IPS-15b (cell line): ENCODE data around the gene MIEN1.
"Not testable (repeated sequence)": the region's sequence is repeated elsewhere in the genome, so short reads cannot be mapped to it uniquely, and the experiment has no call there.

Experiments
- H3K27me3 ChIP-seq: one replicate; pipeline ENCODE4 v1.6.1; 2013; ENCODE audit warnings: low read length; ENCODE audit not compliant: control insufficient read depth, insufficient read depth
- H3K36me3 ChIP-seq: one replicate; pipeline ENCODE4 v1.6.1; 2013; ENCODE audit warnings: low read length; ENCODE audit not compliant: control insufficient read depth, insufficient read depth
- H3K4me1 ChIP-seq: one replicate; pipeline ENCODE4 v1.6.1; 2013; ENCODE audit warnings: mild to moderate bottlenecking, low read length; ENCODE audit not compliant: control insufficient read depth, insufficient read depth
- H3K4me3 ChIP-seq: one replicate; pipeline ENCODE4 v1.5.1; 2013; ENCODE audit warnings: low read depth, low read length
- H3K9ac ChIP-seq: one replicate; pipeline ENCODE4 v1.6.1; 2013; ENCODE audit warnings: low read depth, mild to moderate bottlenecking, low read length
- H3K9me3 ChIP-seq: one replicate; pipeline ENCODE4 v1.6.1; 2013; ENCODE audit warnings: mild to moderate bottlenecking, low read length; ENCODE audit not compliant: control insufficient read depth, insufficient read depth

The MIEN1 gene

DNA sequence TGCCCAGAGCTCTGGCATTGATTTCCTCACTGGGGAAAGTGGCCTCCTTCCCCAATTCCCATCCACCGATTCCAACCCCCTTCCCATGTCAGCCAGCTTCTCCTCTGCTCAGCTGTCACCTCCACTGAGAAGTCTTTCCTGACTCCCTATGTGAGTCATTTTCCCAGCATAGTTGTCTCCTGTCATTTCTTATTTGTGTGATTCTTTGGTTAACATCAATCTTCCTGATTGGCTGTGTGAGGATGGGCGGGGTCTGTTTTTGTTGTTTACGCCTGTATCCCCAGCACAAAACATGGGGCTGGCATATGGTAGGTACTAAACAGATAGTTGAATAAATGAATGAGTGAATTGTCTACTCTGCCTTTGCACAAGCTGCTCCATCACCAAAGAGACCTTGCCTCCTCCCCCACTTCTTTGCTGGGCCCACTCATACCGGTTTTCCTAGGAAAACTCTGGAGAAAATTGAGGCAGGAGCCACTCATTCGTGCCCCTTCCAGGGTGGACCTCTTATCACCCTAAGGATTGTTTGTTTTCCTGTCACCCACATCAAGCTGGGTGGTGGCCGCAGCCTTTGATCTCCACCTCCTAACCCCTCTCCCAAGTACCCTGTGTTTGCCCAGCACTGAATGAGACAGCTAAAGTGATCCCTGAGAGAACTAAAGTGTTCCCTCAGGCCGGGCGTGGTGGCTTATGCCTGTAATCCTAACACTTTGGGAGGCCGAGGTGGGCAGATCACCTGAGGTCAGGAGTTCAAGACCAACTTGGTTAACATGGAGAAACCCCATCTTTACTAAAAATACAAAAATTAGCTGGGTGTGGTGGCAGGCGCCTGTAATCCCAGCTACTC lies 6.2 kb upstream of the MIEN1 start:
- Histone ChIP-seq H3K36me3 (no peaks in the 10 kb centered on the region), H3K9me3 (no peaks in the 10 kb centered on the region), H3K9ac (no peak overlapping the region), H3K27me3 (no peaks in the 10 kb centered on the region), H3K4me3 (no peak overlapping the region), H3K4me1 (peaks cover 6% of the 10 kb centered on the region)

- H3K4me3 ChIP-seq = no peak overlapping the region
Observed at GRCh38 chr17:39735882-39736281, 5.5 kb upstream of the MIEN1 start.

DNA sequence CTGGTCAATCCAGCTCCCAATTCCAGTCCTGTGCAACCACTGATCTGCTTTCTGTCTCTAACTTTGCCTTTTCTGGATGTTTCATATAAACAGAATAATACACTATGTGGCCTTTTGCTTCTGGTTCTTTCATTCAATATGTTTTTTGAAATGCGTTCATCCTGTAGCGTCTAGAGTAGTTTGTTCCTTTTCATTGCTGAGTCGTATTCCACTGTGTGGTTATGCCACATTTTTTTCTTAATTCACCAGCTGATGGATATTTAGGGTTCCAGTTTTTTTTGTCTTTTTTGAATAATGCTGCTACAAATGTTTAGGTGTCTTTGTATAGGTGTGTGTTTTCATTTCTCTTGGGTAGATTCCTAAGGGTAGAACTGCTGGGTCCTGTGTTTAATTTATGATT lies 2.3 kb upstream of the MIEN1 start:
- Histone ChIP-seq H3K4me1 (peaks cover 7% of the 10 kb centered on the region), H3K4me3 (no peak overlapping the region), H3K27me3 (no peaks in the 10 kb centered on the region), H3K9me3 (no peaks in the 10 kb centered on the region), H3K36me3 (peaks cover 15% of the 10 kb centered on the region), H3K9ac (no peak overlapping the region)

More at GRCh38 chr17:39735882-39736281, 5.5 kb upstream of the MIEN1 start:
- Histone ChIP-seq H3K9me3 (no peaks in the 10 kb centered on the region), H3K36me3 (no peaks in the 10 kb centered on the region), H3K4me1 (peaks cover 2% of the 10 kb centered on the region), H3K9ac (no peak overlapping the region), H3K27me3 (no peaks in the 10 kb centered on the region)

GRCh38 chr17:39729280-39729851 lies 966 bp downstream of the MIEN1 start:
- peak overlapping the region; percentile 84 for H3K4me3 ChIP-seq
- no peaks in the 10 kb centered on the region for H3K27me3 ChIP-seq
- H3K9ac ChIP-seq = peak overlapping the region; percentile 68
- H3K36me3 ChIP-seq = peaks cover 38% of the 10 kb centered on the region
- no peaks in the 10 kb centered on the region for H3K9me3 ChIP-seq
- peaks cover 5% of the 10 kb centered on the region for H3K4me1 ChIP-seq

GRCh38 chr17:39727556-39727955 lies 2.8 kb downstream of the MIEN1 start:
- peaks cover 5% of the 10 kb centered on the region for H3K4me1 ChIP-seq
- H3K27me3 ChIP-seq = no peaks in the 10 kb centered on the region

DNA sequence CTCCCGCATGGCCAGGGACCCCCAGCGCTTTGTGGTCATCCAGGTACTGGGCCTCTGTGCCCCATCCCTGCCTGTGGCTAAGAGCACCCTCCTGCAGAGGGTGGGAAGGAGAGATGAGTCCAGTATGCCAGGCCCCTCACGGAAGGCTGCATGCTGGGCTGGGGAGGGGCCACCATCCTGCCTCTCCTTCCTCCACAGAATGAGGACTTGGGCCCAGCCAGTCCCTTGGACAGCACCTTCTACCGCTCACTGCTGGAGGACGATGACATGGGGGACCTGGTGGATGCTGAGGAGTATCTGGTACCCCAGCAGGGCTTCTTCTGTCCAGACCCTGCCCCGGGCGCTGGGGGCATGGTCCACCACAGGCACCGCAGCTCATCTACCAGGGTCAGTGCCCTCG lies 3.7 kb downstream of the MIEN1 start:
- Histone ChIP-seq H3K9ac (no peak overlapping the region), H3K36me3 (peaks cover 43% of the 10 kb centered on the region), H3K4me3 (no peak overlapping the region), H3K4me1 (peaks cover 5% of the 10 kb centered on the region), H3K27me3 (no peaks in the 10 kb centered on the region), H3K9me3 (no peaks in the 10 kb centered on the region)

More at GRCh38 chr17:39727556-39727955, 2.8 kb downstream of the MIEN1 start:
- Histone ChIP-seq H3K9me3 (no peaks in the 10 kb centered on the region), H3K4me3 (no peak overlapping the region), H3K36me3 (peaks cover 43% of the 10 kb centered on the region), H3K9ac (no peak overlapping the region)

DNA sequence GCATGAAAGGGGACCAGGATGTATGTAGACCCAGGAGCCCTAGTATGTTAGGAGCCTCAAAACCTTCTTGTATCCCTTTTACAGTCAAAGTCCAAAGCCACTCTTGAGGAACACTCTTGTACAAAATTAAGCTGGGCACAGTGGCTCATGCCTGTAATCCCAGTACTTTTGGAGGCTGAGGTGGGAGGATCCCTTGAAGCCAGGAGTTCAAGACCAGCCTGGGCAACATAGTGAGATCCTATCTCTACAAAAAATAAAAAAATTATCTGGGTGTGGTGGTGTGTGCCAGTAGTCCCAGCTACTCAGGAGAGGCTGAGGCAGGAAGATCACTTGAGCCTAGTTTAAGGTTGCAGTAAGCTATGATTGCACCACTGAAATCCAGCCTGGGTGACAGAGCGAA lies 4.4 kb downstream of the MIEN1 start:
- H3K27me3 ChIP-seq, H3K4me3 ChIP-seq, H3K4me1 ChIP-seq, H3K9ac ChIP-seq, H3K9me3 ChIP-seq: not testable (repeated sequence)
- H3K36me3 ChIP-seq = peaks cover 43% of the 10 kb centered on the region

GRCh38 chr17:39724731-39725130 lies 5.6 kb downstream of the MIEN1 start:
- Histone ChIP-seq H3K36me3 (peaks cover 49% of the 10 kb centered on the region), H3K4me3 (no peak overlapping the region), H3K27me3 (no peaks in the 10 kb centered on the region), H3K9ac (no peak overlapping the region), H3K4me1 (peaks cover 5% of the 10 kb centered on the region), H3K9me3 (no peaks in the 10 kb centered on the region)

DNA sequence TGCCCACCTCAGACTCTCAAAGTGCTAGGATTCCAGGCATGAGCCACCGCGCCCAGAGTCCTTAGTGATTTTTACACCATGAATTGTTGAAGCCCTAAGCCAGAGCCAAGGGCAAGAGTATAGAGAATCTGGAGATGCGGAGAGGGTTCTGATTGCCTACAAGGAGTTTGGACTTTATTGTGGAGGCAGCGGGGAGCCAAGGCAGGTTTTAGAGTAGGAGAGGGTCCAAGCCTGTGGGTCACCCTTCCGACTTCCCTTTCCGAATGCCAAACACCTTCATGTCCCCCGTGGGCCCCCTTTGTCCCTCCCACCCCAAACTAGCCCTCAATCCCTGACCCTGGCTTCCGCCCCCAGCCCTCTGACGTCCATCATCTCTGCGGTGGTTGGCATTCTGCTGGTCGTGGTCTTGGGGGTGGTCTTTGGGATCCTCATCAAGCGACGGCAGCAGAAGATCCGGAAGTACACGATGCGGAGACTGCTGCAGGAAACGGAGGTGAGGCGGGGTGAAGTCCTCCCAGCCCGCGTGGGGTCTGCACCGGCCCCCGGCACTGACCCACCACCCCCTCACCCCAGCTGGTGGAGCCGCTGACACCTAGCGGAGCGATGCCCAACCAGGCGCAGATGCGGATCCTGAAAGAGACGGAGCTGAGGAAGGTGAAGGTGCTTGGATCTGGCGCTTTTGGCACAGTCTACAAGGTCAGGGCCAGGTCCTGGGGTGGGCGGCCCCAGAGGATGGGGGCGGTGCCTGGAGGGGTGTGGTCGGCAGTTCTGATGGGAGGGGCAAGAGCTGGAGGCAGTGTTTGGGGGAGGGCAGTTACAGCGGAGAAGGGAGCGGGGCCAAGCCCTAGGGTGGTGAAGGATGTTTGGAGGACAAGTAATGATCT lies 7.1 kb downstream of the MIEN1 start:
- Histone ChIP-seq H3K9me3 (no peaks in the 10 kb centered on the region), H3K4me1 (no peaks in the 10 kb centered on the region), H3K9ac (no peak overlapping the region), H3K36me3 (peaks cover 52% of the 10 kb centered on the region), H3K27me3 (no peaks in the 10 kb centered on the region), H3K4me3 (no peak overlapping the region)

DNA sequence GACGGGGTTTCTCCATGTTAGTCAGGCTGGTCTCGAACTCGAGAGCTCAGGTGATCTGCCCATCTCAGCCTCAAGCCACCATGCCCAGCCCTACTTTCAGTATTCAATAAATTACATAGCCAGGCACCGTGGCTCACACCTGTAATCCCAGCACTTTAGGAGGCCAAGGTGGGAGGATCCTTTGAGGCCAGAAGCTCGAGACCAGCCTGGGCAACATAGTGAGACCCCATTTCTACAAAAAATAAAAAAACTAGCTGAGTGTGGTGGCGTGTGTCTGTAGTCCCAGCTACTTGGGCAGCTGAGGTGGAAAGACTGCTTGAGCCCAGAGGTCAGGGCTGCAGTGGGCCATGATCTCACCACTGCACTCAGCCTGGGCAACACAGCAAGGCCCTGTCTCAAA lies 8.2 kb downstream of the MIEN1 start:
- Histone ChIP-seq H3K4me1 (no peaks in the 10 kb centered on the region), H3K9me3 (no peaks in the 10 kb centered on the region), H3K36me3 (peaks cover 51% of the 10 kb centered on the region), H3K27me3 (no peaks in the 10 kb centered on the region), H3K9ac (no peak overlapping the region), H3K4me3 (no peak overlapping the region)

DNA sequence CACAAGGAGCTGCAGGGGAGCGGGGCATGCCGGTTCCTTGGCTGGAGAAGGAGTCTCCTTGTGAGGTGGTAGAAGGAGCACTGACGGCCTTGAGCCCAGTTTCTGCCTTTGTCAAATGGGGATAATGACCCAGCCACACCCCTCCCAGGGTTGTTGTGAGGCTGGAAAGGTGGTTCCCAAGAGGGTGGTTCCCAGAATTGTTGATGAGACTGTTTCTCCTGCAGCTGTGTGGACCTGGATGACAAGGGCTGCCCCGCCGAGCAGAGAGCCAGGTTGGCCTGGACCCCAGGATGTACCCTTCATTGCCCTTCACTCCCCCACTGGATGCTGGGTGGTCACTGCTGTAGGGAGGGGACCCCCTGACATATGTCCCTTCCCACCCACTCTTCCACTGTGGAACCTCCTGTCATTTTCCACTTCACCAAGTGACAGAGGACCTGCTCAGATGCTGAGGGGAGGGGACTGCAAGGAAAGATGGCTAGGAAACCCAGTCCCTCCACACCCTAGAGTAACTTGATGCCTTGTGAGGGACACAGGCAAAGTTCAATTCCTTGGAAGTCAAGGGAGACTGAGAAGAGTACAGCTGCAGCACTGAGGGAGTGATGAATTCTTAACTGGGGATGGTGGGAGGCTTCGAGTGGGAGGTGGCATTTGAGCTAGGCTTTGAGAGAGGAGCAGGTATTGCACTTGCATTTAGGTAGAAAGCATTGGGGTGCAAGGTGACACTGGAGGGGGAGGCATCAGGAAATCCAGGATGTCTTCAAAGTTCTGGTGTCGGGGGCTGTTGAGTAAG lies 10.6 kb downstream of the MIEN1 start:
- Histone ChIP-seq H3K4me3 (no peak overlapping the region), H3K9me3 (no peaks in the 10 kb centered on the region), H3K36me3 (peaks cover 60% of the 10 kb centered on the region), H3K9ac (no peak overlapping the region), H3K27me3 (no peaks in the 10 kb centered on the region), H3K4me1 (no peaks in the 10 kb centered on the region)
